GOT3 (cell line): ENCODE measurements around the gene SAG.

Source experiments
- DNase-seq: peaks from one replicate; lab custom pipeline; 2025; ENCODE audit warnings: mixed read lengths; lab: John Stamatoyannopoulos, UW

SAG gene

DNA sequence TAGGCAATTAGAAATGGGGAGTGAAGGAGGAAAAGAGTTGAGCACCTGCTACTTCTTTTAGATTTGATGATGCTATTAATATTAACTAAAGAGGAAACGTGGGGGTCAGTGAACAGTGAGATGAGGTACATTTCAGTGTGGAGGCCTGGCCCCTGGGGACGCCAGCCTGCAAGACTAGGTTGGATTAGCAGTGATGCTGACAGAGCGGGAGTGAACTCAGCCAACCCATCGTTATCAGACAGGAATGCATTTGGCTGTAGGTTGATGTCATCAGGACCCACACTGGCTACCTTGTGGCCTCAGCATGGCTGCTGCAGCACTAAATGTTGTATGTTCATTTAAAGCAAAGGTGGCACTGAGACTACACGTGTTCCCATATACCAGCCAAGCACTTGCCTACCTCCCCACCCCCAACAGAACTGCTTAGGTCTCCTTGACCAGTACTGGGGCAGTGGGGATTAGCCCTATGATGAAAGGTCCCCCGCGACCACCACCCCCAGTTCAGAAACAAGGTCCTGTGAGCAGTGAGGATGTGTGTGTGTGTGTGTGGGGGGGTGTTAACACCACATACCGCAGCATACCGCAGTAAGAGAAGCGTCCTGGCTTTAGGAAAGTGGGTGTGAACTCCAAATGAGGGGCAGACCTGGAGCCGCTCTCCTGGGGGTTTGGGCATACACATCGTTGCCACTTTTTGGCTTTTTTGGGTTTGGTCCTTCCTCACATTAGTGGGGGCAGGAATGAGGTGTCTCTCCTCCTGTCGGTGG is 72.7 kb downstream of the SAG start:
- DNase-seq: no peak

DNA sequence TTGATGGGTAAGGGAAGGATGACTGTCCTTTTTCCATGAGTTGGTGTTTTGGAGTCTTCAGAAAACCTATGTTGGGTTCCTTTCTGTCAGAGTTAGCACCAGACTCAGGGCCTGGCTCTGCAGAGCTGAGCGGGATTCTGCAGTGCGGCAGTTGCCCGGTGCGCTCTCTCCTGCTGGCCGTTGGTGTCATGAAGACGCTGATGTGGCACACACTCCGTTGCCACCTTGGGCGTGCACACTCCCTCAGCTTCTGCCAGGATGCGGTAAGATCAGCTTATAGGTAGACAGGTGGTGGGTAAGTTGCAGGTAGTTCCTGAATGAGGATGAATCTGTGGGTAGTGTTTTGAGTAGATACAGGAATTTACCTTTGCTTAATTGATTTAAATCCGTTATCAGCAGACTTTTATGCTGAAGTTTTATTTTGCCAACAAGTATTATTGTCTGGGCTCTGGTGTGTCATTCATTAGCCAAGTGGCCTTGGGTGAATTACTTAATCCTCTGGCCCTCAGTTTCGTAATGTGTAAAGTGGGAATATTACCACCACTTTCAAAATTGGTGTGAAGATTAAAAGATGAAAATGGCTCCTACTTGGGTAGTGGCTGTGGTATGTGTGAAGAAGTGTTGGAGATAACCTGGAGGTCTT is 73.5 kb downstream of the SAG start:
- no peak for DNase-seq

DNA sequence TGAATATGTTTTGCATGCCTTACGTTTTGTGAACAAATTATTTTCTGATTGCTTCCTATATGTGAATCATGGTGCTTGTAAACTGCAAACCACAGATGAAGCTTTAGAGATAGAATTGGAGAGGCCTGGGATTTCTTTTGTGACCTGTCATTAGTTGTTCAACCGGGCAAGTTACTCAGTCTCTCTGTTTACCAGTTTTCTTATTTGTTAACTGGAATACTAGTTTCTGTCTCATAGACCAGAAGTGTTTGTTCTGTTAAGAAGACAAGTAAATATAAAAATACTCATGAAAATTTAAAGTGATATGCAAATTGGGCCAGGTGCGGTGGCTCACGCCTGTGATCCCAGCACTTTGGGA is 74.0 kb downstream of the SAG start:
- no peak for DNase-seq

DNA sequence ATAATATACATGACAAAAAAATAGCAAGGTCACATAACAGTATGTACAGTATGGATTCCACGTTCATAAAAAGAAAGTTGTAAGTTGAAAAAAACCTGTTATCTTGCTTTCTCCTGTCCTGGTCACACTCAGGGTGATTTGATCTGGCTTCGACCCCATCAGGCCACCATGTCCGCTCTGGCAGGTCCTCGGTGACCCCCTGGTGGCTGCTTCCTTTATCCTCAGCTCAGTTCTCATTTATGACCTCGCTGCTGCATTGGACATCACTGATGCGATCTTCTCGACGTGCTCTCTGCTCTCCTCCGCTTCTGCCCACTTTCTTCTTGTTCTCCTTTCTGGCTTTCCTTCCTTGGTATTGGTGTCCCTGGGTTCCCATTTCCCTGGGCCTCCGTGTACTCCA is 76.4 kb downstream of the SAG start:
- DNase-seq: no peak

DNA sequence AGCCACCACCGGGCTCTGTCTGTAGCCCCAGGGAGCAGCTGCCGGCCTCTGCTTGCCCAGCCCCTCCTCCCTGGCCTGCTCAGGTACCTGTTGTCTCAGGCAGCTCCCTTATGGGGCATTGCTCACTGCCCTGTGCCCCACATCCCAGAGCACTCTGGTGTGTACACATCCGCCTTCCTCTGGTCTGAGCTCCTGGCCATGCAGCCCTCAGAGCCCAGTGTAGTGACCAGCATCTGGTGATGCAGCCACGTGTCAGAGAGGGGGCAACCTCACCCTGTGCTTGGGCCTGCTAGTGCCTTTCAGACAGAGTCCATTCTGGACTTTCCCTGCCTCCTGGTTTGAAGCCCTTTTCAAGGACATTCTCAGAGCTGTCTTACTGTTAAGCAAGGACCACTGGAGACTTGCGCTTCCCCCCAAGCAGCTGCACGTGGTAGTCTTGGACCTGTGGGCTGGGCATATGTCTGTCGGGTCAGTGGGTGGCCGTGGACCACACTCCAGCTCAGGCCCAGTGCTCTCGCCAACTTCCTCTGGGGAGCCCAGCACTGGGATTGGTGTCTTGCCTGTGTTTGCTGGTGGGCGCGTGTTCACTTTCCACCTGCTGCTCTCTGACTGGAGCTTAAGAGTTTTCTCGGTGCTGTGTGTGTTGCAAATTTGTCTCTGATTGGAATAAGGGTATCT is 77.3 kb downstream of the SAG start:
- DNase-seq: no peak

DNA sequence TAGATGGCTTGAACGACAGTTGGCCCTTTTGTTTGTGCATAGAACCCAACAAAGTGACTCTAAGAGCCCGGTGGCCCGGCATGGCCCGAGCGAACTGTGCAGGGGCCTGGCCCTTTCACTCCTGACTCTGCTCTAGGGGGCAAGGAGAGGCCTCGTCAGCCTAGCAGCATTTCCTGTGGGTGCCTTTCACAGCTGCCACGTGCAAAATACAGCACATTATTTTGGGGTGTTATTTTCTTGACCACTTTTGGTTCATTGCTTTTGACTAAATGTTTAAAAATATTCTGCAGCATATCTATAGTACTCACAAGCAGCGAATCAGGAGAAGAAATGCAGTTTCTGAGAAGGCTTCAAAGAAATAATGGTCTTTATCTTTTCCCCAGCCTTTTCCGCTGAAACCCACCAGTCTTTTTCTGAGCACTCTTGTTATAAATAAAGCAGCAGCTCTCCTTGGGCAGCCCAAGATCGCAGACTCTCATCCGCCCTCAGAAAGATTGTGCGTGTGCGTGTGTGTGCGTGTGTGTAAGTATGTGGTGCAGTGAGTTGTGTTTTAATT is 78.0 kb downstream of the SAG start:
- no peak for DNase-seq

DNA sequence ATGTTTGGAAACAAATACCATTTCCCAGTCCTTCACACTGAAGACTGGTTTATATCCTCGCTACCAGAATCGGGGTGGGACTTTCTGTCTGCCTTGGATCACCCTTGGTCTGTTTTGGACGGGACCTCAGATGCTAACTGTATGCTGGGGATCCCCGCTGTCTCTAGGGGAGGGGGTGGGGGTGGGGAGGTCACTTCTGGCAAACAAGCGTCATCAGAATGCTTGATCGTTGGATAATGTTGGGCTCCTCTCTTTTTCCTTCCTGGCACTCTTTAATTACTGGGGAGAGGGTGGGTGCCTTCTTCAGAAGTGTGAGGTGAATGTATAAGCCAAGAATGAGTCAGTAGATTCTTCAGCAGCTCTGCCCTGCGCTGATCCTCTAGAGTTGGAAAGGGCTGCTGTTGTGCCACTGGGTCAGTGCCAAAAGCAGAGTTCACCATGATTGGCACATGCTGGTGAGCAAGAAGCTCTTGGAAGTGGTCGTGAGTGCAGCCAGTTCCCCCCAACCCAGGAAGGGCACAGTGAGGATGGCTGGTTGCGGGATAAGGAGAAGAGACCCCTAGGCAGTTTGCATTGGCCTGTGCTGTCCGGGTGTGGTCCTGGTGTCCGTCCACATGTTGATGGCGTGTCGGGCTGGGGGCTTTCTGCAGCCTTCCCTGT is 78.9 kb downstream of the SAG start:
- no peak for DNase-seq

DNA sequence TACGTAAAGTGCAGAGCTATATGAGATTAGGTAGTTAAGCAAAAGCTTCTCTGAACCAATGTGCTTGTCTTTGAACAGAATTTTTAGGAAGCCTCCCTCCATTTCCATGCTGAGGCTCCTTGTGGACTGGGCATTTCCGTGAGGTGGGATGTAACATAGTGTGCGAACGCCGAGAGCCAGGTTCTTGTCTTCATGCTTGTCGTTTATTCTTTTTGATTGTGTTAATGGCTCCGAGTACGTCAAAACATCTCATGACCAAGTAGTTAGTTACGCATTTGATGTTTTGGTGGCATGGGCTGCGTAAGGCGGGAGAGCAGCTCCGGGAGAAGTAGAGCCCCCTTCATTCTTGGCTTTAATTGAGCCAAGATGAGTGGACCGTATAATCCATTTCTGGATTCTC is 79.6 kb downstream of the SAG start:
- DNase-seq: no peak

DNA sequence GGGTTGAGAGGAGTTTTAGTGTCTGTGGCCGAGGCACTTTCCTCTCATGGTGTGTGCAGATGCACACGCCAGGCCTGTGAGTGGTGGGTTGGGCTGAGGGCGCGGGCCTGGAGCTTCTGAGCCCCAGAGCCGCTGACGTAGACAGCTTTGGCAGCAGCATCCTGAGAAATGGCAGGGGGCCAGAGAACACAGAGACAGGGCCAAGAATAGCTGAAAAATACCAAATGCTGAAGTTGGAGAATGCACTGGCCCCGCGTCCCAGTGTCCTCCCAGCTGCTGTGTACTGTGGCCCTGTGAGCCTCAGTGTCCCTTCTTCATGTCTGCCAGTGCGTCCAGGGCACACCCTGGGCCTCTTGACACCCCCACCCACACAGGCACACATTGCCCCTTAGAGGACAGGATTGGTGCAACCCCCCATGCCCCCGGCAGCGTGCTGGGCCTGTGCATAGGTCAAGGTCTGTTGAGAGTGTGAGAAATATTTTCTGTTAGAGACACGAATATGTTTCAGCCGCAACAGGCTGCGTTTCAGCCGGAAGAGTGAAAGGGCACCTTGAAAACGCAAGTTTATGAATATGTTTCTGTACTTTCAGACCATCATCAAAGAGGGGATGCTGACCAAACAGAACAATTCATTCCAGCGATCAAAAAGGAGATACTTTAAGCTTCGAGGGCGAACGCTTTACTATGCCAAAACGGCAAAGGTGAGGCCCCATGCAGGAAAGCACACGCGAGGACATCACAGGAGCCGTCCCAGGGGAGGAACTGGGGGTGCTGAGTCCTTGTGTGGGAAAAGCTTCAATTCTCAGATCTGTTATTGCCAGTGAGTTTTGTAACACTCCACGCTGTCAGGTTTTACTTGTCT is 80.3 kb downstream of the SAG start:
- no peak for DNase-seq

DNA sequence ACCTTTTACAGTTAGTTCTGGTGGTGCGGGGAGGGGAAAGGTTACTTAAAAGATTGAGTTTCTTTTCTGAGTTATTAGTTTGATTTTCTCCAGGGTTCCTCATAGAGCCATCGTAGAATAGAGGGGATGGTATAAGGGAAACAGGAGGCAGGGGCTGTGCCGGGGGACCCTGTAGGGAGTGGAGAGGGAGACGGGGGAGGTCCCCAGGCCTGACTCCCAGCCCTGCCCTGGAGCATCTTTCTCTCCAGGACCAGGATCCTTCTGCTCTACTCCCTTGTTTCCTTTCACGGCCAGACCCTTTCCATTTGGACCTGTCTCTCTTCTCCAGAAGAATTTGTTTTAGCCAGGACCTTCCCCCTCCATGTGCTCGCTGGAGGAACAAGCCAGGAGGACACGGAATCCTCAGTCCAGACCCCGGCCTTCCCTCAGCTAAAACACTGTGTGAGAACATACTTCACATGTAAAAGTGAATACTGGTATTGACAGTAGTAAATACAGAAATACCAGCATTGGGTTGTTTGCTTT is 82.0 kb downstream of the SAG start:
- DNase-seq: no peak

DNA sequence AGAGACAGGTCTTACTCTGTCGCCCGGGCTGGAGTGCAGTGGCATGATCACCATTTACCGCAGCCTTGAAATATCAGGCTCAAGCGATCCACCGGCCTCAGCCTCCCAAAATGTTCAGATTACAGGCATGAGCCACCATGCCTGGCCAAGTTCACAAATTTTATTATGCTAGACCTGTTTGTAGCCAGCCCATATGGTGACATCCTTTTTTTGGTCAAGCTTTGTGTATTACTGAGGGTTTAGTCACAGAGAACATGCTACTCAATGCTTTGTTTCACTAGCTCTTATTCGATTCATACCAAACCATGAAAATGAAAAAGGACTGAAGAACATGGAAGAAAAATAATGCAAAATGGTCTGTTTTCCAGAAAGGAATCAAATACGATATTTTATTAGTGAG is 88.1 kb downstream of the SAG start:
- no peak for DNase-seq
